ENCODE data around the gene HYAL2.
A peak's percentile ranks its signal among the peaks of the same experiment; 100 is the strongest.
"Not testable (repeated sequence)": the region's sequence is repeated elsewhere in the genome, so short reads cannot be mapped to it uniquely, and the experiment has no call there.

Gene HYAL2

DNA sequence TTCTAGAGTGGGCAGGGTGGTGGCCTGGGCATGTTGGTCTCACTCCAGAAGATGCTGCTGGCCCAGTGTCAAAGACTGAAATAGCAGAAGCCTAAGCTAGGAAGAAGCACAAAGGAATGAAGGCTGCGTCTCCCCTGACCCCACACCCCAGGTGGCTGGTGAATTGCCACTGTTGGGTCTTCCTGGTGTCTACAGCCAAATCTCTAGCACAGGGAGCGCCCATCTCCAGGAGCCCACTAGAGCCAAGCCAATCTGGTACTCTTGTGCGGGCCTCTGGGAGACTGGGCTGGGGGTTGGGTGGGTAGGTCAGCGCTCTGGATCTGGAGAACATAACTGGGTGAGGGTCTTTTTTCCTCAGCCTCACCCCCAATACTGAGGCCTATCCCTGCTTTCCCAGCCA lies 4.6 kb upstream of the HYAL2 start:
- no peak for DNase-seq (ENCODE audit: low read depth)

DNA sequence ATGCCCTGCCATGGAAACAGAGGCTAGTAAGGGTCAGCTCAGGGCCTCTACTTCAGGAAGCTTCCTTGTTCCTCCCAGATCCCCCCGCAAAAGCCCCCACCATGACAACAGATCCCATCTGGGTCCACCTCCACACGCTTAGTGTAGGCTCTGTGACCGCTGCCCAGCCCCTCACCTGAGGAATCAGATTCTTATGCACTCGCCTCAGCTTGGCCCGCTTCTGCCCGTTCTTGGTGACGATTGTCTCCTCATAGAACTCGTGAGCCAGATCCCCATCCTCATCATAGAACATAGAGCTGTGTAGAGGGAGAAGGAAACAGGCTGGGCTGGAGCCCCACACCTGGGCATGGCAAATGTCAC lies 3.6 kb upstream of the HYAL2 start:
- DNase-seq (ENCODE audit: low read depth) = no peak

GRCh38 chr3:50325497-50326181 lies 3.1 kb upstream of the HYAL2 start:
- no peak for DNase-seq (ENCODE audit: low read depth)

DNA sequence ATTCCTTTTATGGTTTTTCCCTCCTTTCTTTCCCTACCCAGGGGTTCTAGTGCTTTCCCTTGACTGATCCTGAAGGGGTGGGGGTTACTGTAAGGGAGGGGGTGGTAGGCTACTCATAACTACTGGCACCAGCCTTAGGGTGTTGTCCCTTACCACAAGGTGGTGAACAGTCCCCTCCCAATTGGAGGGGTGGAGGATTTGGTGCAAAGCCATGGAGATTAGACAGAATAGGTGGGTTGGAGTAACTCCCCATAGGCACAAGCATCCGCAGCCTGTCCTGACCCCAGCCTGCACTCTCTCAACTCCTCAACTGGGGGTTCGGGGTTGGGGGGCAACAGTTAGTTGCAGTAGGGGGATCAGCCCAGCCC lies 2.6 kb upstream of the HYAL2 start:
- DNase-seq (ENCODE audit: low read depth) = no peak

- no peak for DNase-seq (ENCODE audit: low read depth)
These were observed 2.0 kb upstream of the HYAL2 start for GRCh38 chr3:50324351-50325112.

DNA sequence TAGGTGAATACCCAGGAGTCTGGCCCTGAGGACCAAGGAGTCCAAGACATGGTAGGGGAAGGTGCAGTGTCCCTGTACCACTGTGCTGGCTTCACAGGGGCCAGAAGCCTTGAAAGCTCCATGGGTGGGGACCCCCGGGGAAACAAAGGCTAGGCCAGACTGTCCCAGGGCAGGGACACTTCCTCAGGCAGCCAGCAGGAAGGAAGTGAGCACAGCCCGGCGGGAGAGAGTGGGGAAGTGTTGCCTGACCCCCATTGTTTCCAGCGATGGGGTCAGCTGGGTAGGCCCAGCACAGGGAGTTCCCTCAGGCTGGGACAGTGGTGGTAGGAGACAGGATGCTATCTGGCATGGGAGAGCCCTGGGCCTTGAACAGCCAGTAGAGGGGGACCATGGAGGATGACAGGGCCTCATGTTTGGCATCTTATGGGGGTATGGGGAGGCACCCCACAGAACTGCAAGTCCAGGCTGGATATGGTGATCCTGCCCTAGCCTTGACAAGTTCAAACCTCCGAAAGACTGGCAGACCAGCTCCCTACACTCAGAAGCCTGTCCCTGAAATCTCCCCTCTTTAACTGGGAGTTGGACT lies 1.2 kb upstream of the HYAL2 start:
- no peak for DNase-seq (ENCODE audit: low read depth)

DNA sequence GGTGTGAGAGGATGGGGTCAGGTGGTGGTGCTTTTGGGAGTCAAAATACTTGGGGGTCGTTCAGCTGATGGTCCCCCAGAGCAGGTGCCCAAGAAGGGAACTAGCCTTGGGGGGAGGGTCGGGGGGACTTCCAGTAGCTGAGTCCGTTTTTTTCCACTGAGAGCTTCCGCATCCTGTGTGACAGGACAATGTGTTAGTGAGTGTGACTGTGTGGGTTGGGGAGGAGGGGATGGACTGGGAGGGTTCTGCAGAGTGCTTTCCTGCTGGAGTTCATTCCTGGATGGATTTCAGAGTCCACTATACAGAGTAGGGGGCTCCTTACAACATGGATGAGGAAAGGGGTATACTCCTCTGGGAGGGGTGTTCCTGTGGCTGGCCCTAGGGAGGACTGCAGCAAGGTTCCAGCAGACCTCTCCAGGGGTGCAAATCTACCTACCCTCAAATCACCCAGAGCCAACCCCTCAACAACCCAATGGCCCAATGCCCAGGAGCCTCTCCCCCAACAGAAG lies 601 bp upstream of the HYAL2 start:
- DNase-seq (ENCODE audit: low read depth) = no peak

- no peak for DNase-seq (ENCODE audit: low read depth)
These were observed 495 bp downstream of the HYAL2 start for GRCh38 chr3:50322115-50322385.

DNA sequence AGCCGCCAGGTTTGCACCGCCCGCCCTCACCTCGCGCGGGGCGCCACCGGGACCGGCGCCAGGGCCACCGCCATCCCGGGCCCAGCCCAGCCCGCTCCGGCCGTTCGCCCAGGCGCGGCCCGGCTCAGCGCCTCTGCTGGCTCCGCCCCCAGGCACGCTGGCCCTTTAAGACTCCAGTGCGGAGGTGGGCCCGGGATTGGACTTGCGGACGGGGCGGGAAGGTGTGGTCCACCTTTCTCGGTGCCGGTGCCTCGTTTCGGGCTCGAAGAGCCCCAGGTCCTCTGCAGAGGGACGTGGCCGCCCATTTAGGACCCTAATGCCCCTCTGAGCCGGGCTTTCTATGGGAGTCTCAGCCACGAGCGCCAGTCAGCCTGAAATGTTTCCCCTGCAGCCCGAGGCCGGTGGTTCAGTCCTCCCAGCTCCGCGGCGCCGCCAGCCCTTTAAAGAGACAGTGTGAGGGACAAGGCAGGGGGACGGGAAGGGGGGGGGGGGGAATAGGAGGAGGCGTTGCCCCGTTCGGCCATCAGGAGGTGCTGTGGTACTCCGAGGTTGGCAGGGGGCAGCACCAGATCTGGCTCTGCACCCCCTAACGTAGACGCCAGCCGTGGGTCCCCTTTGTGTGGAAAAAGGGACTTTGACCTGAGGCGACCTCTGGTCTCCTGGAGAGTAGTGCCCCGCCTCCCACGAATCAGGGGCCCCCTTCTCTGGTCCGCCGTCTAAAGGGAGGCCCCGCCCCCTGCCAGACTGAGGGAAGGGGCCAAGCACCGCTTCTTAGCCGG lies 1.0 kb downstream of the HYAL2 start:
- DNase-seq (ENCODE audit: low read depth) = peak; percentile 66

- no peak for DNase-seq (ENCODE audit: low read depth)
These were observed 1.7 kb downstream of the HYAL2 start for GRCh38 chr3:50320853-50321335.

- no peak for DNase-seq (ENCODE audit: low read depth)
These were observed 2.5 kb downstream of the HYAL2 start for GRCh38 chr3:50319894-50320625.

DNA sequence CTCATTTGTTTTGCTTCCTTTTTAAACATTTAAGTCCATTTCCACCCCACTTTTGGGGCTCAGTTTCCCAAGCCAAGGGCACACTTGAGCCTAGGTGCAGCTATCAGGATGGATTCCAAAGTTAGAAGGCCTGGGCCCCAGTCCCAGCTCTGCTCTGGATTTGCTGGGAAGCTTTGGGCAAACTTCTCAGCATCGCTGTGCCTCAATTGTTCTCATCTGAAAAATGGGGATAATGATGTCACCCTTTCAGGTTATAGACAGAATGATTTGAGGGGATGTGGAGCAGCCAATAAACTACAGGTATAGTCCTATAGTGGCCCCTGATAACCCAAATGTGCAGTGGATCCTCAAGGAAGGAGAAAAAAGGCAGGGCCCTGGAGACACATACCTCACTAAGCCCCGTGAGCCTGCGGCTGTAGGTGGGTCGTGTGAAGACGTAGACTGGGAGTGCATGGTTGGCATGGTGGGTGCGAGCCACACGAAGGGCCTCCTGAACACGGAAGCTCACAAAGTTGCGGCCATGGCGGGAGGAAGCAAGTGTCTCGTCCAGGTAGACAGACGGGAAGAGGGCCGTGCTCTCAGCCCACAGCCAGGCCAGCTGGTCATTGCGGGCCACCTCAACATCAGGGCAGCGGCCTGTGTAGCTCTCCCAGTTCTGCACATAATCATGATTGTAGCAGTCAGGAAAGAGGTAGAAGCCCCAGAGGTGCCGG lies 3.2 kb downstream of the HYAL2 start:
- no peak for DNase-seq (ENCODE audit: low read depth)

GRCh38 chr3:50318615-50319014 lies 3.9 kb downstream of the HYAL2 start:
- no peak for DNase-seq (ENCODE audit: low read depth)

GRCh38 chr3:50318163-50318562 lies 4.4 kb downstream of the HYAL2 start:
- no peak for DNase-seq (ENCODE audit: low read depth)

GRCh38 chr3:50317300-50317699 lies 5.2 kb downstream of the HYAL2 start:
- DNase-seq (ENCODE audit: low read depth) = no peak

DNA sequence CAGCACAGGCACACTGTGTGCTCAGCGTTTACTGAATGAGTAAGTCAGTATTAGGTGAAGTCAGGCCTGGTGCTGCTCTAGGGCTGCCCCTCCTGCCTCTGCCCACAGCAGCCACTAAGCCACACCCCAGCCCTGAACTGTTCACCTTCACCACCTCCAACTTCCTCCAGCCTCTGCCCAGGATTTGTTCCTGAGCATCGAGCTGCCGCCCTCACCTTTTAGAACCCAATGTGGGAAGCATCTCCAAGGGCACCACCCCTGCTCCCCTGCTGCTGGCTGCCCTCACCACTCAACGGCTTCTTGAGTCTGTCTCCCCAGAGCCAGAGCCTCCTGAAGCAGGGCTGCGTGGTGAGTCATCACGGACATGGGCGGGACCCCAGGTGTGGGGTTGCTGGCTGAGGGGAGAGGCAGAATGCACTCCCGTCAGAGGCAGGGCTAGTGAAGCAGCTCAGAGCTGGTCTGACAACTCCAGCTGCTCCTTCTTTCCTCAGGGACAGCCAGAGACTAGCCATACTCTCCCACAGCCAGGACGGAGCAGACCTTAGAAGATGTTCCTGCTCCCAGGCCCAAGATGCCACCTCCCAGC lies 5.8 kb downstream of the HYAL2 start:
- DNase-seq (ENCODE audit: low read depth) = no peak

GRCh38 chr3:50314816-50315215 lies 7.7 kb downstream of the HYAL2 start:
- no peak for DNase-seq (ENCODE audit: low read depth)

- DNase-seq (ENCODE audit: low read depth) = no peak
These were observed 8.2 kb downstream of the HYAL2 start for GRCh38 chr3:50314342-50314741.

GRCh38 chr3:50312041-50312440 lies 10.5 kb downstream of the HYAL2 start:
- not testable (repeated sequence) for DNase-seq (ENCODE audit: low read depth)

DNA sequence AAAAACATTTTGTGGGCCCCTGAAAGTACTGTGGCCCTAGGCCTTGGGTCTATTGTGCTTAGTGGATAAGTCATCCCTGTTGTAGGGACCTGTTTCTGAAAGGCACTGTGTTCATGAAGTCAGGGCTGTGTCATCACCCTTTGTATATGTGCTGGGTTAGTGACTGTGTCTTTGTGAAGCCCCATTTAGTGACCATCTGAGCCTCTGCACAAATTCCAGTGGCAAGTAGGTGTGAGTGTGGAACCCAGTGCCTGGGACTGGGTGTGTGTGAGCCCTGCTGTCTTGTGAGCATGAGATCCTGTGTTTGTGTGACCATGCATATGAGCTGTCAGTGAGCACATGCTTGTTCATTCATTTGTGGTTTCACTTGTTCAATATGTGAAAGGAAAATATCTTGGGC lies 17.9 kb downstream of the HYAL2 start:
- no peak for DNase-seq (ENCODE audit: low read depth)

All from stimulated activated CD8-positive, alpha-beta memory T cell treated with anti-CD3 and anti-CD28 coated beads, Interleukin-7, amount 100 ng/mL, for 24 hours (primary cell).